ENCODE measurements around the gene MRPL41. TPM values are rescaled to one million over a fixed set of nuclear protein-coding genes. Genes with fewer than 3 reads are reported as not detected.
A peak's percentile ranks its signal among the peaks of the same experiment; 100 is the strongest.

Gene MRPL41
- total RNA-seq = 10 to 100 TPM; 44.1 to 70.0 (median 55.3) TPM

GRCh38 chr9:137551264-137552021 is at the start of gene MRPL41:
Gene MRPL41 (plus strand): TSS chr9:137551879. CDS start chr9:137552082, 203 bp downstream.
- DNase-seq (ENCODE audit: low spot score in 2 of 2) = peak; percentile 90 to 91
- TF ChIP-seq EP300 (IDR thresholded peaks at IDR 0.05) = no peak
- TF ChIP-seq POLR2A (IDR thresholded peaks at IDR 0.05) = peak in 1 of 2 donors; percentile 26
- TF ChIP-seq, protein P1, sequence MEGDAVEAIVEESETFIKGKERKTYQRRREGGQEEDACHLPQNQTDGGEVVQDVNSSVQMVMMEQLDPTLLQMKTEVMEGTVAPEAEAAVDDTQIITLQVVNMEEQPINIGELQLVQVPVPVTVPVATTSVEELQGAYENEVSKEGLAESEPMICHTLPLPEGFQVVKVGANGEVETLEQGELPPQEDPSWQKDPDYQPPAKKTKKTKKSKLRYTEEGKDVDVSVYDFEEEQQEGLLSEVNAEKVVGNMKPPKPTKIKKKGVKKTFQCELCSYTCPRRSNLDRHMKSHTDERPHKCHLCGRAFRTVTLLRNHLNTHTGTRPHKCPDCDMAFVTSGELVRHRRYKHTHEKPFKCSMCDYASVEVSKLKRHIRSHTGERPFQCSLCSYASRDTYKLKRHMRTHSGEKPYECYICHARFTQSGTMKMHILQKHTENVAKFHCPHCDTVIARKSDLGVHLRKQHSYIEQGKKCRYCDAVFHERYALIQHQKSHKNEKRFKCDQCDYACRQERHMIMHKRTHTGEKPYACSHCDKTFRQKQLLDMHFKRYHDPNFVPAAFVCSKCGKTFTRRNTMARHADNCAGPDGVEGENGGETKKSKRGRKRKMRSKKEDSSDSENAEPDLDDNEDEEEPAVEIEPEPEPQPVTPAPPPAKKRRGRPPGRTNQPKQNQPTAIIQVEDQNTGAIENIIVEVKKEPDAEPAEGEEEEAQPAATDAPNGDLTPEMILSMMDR (IDR thresholded peaks at IDR 0.05) = peak; percentile 32 to 55
- no peak for TF ChIP-seq POLR2AphosphoS5 (IDR thresholded peaks at IDR 0.05)
- 0% methylated on average over 2 of the region's 106 CpGs for WGBS
- Histone ChIP-seq H3K4me1 (peaks cover 48% of the 10 kb centered on the region), H3K36me3 (peaks cover 16% of the 10 kb centered on the region), H3K9me3 (no peaks in the 10 kb centered on the region), H3K27me3 (no peaks in the 10 kb centered on the region), H3K4me3 (peak within 1 kb of the TSS; percentile 95), H3K27ac (peak within 1 kb of the TSS; percentile 92)

- 83% methylated on average over 34 of the region's 36 CpGs for WGBS
- Histone ChIP-seq H3K9me3 (no peaks in the 10 kb centered on the region), H3K36me3 (peaks cover 36% of the 10 kb centered on the region), H3K27me3 (no peaks in the 10 kb centered on the region), H3K27ac (no peak overlapping the region), H3K4me3 (no peak overlapping the region), H3K4me1 (no peaks in the 10 kb centered on the region)
- no peak for DNase-seq (ENCODE audit: low spot score in 2 of 2)
- TF ChIP-seq EP300 (IDR thresholded peaks at IDR 0.05) = no peak
- no peak for TF ChIP-seq POLR2A (IDR thresholded peaks at IDR 0.05)
- TF ChIP-seq, protein P1 (IDR thresholded peaks at IDR 0.05) = no peak
- TF ChIP-seq POLR2AphosphoS5 (IDR thresholded peaks at IDR 0.05) = no peak
These were observed 49.4 kb upstream of the MRPL41 start for GRCh38 chr9:137502008-137502911.

- Histone ChIP-seq H3K27me3 (no peaks in the 10 kb centered on the region), H3K27ac (no peak overlapping the region), H3K36me3 (peaks cover 30% of the 10 kb centered on the region), H3K4me3 (no peak overlapping the region), H3K4me1 (no peaks in the 10 kb centered on the region), H3K9me3 (no peaks in the 10 kb centered on the region)
- TF ChIP-seq POLR2AphosphoS5 (IDR thresholded peaks at IDR 0.05) (no peak), POLR2A (IDR thresholded peaks at IDR 0.05) (no peak), EP300 (IDR thresholded peaks at IDR 0.05) (no peak)
- TF ChIP-seq, protein P1 (IDR thresholded peaks at IDR 0.05) = no peak
- DNase-seq (ENCODE audit: low spot score in 2 of 2) = no peak
- 91% methylated on average over 7 of the region's 7 CpGs for WGBS
These were observed 47.3 kb upstream of the MRPL41 start for GRCh38 chr9:137504432-137504777.

DNA sequence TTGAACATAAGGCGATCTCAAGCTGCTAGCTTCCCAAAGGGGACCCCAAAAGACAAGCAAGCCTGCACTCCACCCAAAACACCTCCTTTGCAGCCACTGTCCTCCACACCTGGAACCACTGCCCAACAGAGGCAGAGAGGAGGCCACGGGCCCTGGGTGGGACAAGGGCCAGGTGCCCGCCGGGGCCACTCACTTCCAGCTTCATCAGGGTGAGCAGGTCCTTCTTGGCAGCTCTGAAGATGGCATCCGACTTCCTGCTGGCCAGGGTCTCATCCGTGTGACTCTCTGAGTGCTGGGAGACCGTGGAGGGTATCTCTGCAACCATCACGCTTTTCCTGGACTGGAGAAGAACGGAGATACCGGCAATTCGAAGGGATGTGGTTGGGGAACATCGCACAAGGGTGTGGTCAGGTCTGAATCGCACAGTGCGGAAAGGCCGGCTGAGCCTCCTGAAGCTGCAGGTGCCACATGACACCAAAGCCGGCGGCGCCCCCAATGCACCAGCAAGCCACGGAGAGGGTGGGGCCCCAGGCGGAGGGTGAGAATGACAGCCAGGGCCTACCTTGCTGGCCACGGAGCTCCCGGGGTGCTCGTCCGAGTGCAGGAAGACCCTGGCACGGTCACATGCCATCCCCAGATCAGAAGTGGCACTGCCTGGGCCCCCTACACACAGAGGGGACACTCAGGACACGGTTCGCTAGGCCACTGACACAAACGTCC is 46.1 kb upstream of the MRPL41 start:
- DNase-seq (ENCODE audit: low spot score in 2 of 2) = no peak
- H3K9me3 ChIP-seq = no peaks in the 10 kb centered on the region
- H3K27ac ChIP-seq = no peak overlapping the region
- peaks cover 20% of the 10 kb centered on the region for H3K36me3 ChIP-seq
- no peak for TF ChIP-seq EP300 (IDR thresholded peaks at IDR 0.05)
- TF ChIP-seq POLR2AphosphoS5 (IDR thresholded peaks at IDR 0.05) = no peak
- no peak for TF ChIP-seq POLR2A (IDR thresholded peaks at IDR 0.05)
- TF ChIP-seq, protein P1 (IDR thresholded peaks at IDR 0.05) = no peak
- WGBS = 89% methylated on average over 15 of the region's 28 CpGs
- no peaks in the 10 kb centered on the region for H3K27me3 ChIP-seq
- no peaks in the 10 kb centered on the region for H3K4me1 ChIP-seq
- no peak overlapping the region for H3K4me3 ChIP-seq

All from suprapubic skin (tissue), 4 donors.